Ovary (tissue), 9 donors: ENCODE measurements around the gene GPD1. TPM values are rescaled to one million over a fixed set of nuclear protein-coding genes. Genes with fewer than 3 reads are reported as not detected.
"Not testable (repeated sequence)": the region's sequence is repeated elsewhere in the genome, so short reads cannot be mapped to it uniquely, and the experiment has no call there.

ENCODE experiments used
- DNase-seq, 5 donors: peaks; one replicate each; pipeline ENCODE4 v3.0.0-alpha.2; 2019 to 2020
- H3K27ac ChIP-seq, 2 donors: fragments of 200-600 bp; one replicate each; pipeline versions ENCODE4 v1.5.1 to v1.8.0; 2019 to 2022
- H3K27me3 ChIP-seq: fragments of 200-600 bp; one replicate; pipeline ENCODE4 v1.8.0; 2022
- H3K36me3 ChIP-seq: fragments of 200-600 bp; sonication (generic); one replicate; pipeline ENCODE4 v1.5.1; 2019
- H3K4me1 ChIP-seq: one replicate; pipeline ENCODE4 v1.8.1; 2013; ENCODE audit warnings: mild to moderate bottlenecking, moderate library complexity; ENCODE audit not compliant: insufficient read depth
- H3K4me3 ChIP-seq: fragments of 200-600 bp; sonication (generic); one replicate; pipeline ENCODE4 v1.5.1; 2017
- H3K9me3 ChIP-seq, 2 donors: fragments of 200-600 bp in 1 of 2; sonication (generic) in 1 of 2; one replicate each; pipeline versions ENCODE4 v1.5.1 to v1.8.1; 2013 to 2019; ENCODE audit warnings: mild to moderate bottlenecking in 1 of 2, moderate library complexity in 1 of 2
- CTCF ChIP-seq, 3 donors: fragments of 450-650 bp in 2 of 3; fragments of 200-600 bp in 1 of 3; IDR thresholded peaks; one replicate each; pipeline versions ENCODE4 v1.5.1 to v1.8.0; 2016 to 2022; ENCODE audit warnings: antibody characterized with exemption in 3 of 3, mild to moderate bottlenecking in 1 of 3
- EP300 ChIP-seq: sonication (generic); formaldehyde crosslinking; IDR thresholded peaks from one replicate; pipeline ENCODE4 v1.6.1; 2017; ENCODE audit warnings: antibody characterized with exemption
- POLR2A ChIP-seq: fragments of 450-650 bp; IDR thresholded peaks from one replicate; pipeline ENCODE4 v1.6.1; 2017; ENCODE audit warnings: antibody characterized with exemption, mild to moderate bottlenecking, moderate library complexity
- WGBS, 3 donors: extraction: QIAGEN DNeasy Blood & Tissue Kit in 1 of 3; methylation state at CpG; one replicate each; pipeline versions ENCODE4 v1.1.5 to v1.1.7; 2013 to 2017; 5-methylcytosine and 5-hydroxymethylcytosine counted together
- intact Hi-C, 4 donors: fragments of 100-400 bp; cut with DNase I; formaldehyde crosslinking; loops; one replicate each; pipeline versions ENCODE4 v1.11.0 to v1.15.1; 2022 to 2023
- polyA plus RNA-seq, 2 donors: library from polyadenylated mRNA; stranded (reverse); fragments of 200-250 nt in 1 of 2; fragments of 350-450 nt in 1 of 2; fragmentation: Illumina TruSeq in 1 of 2; extraction: RNeasy Lipid Tissue Mini Kit (QIAGEN cat#74804) in 1 of 2; gene quantifications; one replicate each; pipeline ENCODE4 v1.2.3, GENCODE V29; 2013 to 2014
- total RNA-seq, 7 donors: library from RNA; depleted of rRNA in 2 of 7; stranded (reverse); fragments of >200 nt in 2 of 7; fragmentation: NEBNext Ultra II Directional in 3 of 7; extraction: Animal tissue kit (Norgen Biotek cat#: 25700) in 3 of 7; gene quantifications; one replicate each; pipeline versions ENCODE4 v1.1.0 to v1.2.4, GENCODE V29; 2016 to 2023
- donor health status: DM: no; HTN: no; CAD: no; lungs with moderate emphysema.
- donor health status: DM: no; HTN: no; CAD: no.
- donor health status: Bipolar disorder and iron deficiency.
- donor health status: DM: yes; HTN: yes; CAD: no.
- donor health status: DM: no; HTN: no; CAD: no.
- donor health status: DM: yes; HTN: yes; CAD: no.

Gene GPD1
- total and polyA plus RNA-seq, 9 donors: 0.10 to 9.4 (median 0.46) TPM

GRCh38 chr12:50147281-50147680 lies 43.5 kb downstream of the GPD1 start:
- Histone ChIP-seq H3K27ac (no peak overlapping the region), H3K27me3 (no peaks in the 10 kb centered on the region), H3K36me3 (no peaks in the 10 kb centered on the region), H3K4me3 (no peak overlapping the region), H3K9me3 (no peaks in the 10 kb centered on the region), H3K4me1 (peaks cover 4% of the 10 kb centered on the region)
- WGBS, 3 donors: 94 to 98% (median 96%) methylated on average over 4 of the region's 4 CpGs
- intact Hi-C loops: no loop called here
- DNase-seq: no peak
- TF ChIP-seq EP300 (no peak), POLR2A (no peak), CTCF (IDR thresholded peaks at IDR 0.05) (no peak)

GRCh38 chr12:50148011-50148410 lies 44.2 kb downstream of the GPD1 start:
- H3K4me1 ChIP-seq, H3K9me3 ChIP-seq, H3K27ac ChIP-seq, DNase-seq, intact Hi-C loops, H3K27me3 ChIP-seq, H3K36me3 ChIP-seq, H3K4me3 ChIP-seq: not testable (repeated sequence)
- WGBS, 3 donors: 77 to 80% (median 79%) methylated on average over 6 of the region's 6 CpGs

- peaks cover 4% of the 10 kb centered on the region for H3K4me1 ChIP-seq
- DNase-seq: no peak
- no peaks in the 10 kb centered on the region for H3K36me3 ChIP-seq
- H3K27ac ChIP-seq: no peak overlapping the region
- TF ChIP-seq POLR2A (no peak), CTCF (IDR thresholded peaks at IDR 0.05) (no peak), EP300 (no peak)
- 80 to 90% (median 81%) methylated on average over 3 of the region's 3 CpGs for WGBS, 3 donors
- no peaks in the 10 kb centered on the region for H3K27me3 ChIP-seq
- no peak overlapping the region for H3K4me3 ChIP-seq
- intact Hi-C loops: no loop called here
- H3K9me3 ChIP-seq: no peaks in the 10 kb centered on the region
Measured at GRCh38 chr12:50149311-50149710, 45.5 kb downstream of the GPD1 start.

GRCh38 chr12:50151047-50151687 lies 47.4 kb downstream of the GPD1 start:
- Histone ChIP-seq H3K27me3 (no peaks in the 10 kb centered on the region), H3K36me3 (no peaks in the 10 kb centered on the region), H3K4me3 (no peak overlapping the region), H3K9me3 (no peaks in the 10 kb centered on the region), H3K4me1 (peaks cover 4% of the 10 kb centered on the region), H3K27ac (peak overlapping the region in 1 of 2 donors; percentile 1)
- 4 to 12% (median 7%) methylated on average over 1 of the region's 1 CpG for WGBS, 3 donors
- intact Hi-C loops: no loop called here
- TF ChIP-seq POLR2A: no peak
- TF ChIP-seq CTCF (IDR thresholded peaks at IDR 0.05): no peak
- no peak for TF ChIP-seq EP300
- no peak for DNase-seq

GRCh38 chr12:50154947-50155346 lies 51.1 kb downstream of the GPD1 start:
- 88 to 92% (median 90%) methylated on average over 5 of the region's 5 CpGs for WGBS, 3 donors
- intact Hi-C loops, DNase-seq, H3K27ac ChIP-seq, H3K36me3 ChIP-seq, H3K4me1 ChIP-seq, H3K9me3 ChIP-seq, H3K4me3 ChIP-seq, H3K27me3 ChIP-seq: not testable (repeated sequence)
